NB4 (cell line): ENCODE measurements around the gene CNOT8.
"Not testable (repeated sequence)": the region's sequence is repeated elsewhere in the genome, so short reads cannot be mapped to it uniquely, and the experiment has no call there.

Experiments used
- MYC ChIP-seq: IDR thresholded peaks from 2 replicates; pipeline ENCODE4 v1.6.1; 2011; ENCODE audit warnings: low read depth, low read length
- POLR2A ChIP-seq: IDR thresholded peaks from 2 replicates; pipeline ENCODE4 v1.6.1; 2011; ENCODE audit warnings: mild to moderate bottlenecking; ENCODE audit not compliant: insufficient read length; ENCODE audit errors: extremely low read depth
- TF ChIP-seq, protein P1 (sequence below): IDR thresholded peaks from one replicate; pipeline ENCODE4 v1.5.1; 2012; ENCODE audit warnings: low read depth, low read length

GRCh38 chr5:154905601-154906000 lies 47.2 kb downstream of the CNOT8 start:
- not testable (repeated sequence) for TF ChIP-seq MYC, POLR2A
- TF ChIP-seq, protein P1, sequence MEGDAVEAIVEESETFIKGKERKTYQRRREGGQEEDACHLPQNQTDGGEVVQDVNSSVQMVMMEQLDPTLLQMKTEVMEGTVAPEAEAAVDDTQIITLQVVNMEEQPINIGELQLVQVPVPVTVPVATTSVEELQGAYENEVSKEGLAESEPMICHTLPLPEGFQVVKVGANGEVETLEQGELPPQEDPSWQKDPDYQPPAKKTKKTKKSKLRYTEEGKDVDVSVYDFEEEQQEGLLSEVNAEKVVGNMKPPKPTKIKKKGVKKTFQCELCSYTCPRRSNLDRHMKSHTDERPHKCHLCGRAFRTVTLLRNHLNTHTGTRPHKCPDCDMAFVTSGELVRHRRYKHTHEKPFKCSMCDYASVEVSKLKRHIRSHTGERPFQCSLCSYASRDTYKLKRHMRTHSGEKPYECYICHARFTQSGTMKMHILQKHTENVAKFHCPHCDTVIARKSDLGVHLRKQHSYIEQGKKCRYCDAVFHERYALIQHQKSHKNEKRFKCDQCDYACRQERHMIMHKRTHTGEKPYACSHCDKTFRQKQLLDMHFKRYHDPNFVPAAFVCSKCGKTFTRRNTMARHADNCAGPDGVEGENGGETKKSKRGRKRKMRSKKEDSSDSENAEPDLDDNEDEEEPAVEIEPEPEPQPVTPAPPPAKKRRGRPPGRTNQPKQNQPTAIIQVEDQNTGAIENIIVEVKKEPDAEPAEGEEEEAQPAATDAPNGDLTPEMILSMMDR, result not testable (repeated sequence)
